GM19395 (cell line): ENCODE measurements around the gene ADCY3.

ENCODE experiments used
- ATAC-seq: cut with Tn5 transposase; IDR thresholded peaks from one replicate; pipeline ENCODE4 v1.9.1; 2021; ENCODE audit warnings: mild to moderate bottlenecking, moderate library complexity; ENCODE audit not compliant: unreplicated experiment

ADCY3 gene

DNA sequence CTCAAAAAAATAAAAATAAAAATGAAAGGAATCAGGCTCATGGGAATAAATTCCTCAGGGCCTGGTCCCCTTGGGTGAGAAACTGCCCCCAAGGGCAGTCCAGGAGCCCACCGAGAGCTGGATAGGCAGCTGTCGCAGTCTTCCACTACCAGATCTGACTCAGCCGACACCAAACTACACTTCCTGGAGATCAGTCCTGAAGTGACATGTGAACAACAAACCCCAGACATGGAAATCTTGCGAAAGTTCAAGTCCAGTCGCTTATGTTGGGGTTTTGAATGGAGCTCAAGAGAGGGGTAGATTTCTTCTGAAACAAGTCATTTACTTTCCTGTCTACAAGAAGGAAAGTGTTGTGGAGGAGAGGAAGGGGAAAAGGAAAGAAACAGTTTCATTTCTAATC, 12.9 kb downstream of the ADCY3 start:
- ATAC-seq, result no peak

DNA sequence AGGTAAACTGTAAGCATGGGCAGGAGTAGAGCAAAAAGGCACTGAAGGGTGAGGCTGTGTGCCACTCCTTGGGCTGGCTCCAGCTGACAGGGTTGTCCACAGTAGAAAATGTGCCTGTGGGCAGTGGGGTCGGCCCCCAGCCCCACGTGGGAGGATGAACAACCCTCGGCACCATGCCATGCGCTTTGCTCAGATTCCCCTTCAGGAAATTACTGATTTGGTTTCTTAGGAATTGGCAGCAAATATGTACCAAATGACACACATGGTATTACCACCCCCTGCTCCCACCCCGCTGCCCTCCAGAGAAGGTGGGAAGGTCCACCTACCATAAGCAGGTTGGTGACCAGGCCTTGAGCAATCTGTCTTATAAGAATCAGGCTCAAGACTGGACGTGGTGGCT, 13.6 kb downstream of the ADCY3 start:
- no peak for ATAC-seq

DNA sequence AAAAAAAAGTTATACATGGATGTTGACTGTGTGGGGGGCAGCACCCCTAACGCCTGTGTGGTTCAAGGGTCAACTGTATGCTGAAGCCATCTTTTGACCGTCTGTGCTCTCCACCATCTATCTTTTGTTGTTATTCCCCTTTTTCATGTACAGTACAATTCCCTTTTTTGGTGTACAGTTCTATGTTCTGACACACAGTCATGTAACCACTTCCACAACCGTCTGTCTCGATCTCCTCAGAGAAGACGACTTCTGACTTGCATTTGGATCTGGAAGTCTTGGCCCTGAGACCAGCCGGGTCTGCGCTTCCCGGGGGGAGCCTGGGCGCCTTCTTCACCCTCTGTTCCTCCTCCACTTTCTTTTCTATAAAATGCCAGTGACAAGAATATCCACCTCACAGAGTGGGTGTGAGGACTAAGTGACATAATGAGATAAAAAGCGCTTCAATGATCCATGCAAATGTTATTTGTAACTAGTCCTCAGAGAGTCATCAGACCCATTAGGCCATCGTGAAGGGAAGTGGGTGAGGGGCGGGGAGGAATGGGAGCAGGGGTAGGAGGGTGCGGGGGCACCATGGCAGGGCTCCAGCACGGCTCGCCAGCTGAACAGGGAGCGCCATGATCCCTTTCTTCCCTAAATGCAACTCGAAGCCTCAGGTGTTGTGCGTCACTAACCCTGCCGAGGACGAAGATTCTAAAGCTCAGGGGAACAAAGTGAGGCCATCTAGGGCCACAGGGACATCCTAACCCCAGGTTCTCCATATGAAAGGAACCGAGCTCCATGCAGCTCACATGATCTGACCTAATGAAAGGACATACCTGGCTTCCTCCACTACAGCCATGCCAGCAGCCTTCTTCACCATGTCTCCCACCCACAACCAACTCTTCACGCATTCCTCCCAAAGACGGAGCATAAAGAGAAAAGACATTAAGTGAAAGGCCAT, 16.6 kb downstream of the ADCY3 start:
- ATAC-seq, result no peak

DNA sequence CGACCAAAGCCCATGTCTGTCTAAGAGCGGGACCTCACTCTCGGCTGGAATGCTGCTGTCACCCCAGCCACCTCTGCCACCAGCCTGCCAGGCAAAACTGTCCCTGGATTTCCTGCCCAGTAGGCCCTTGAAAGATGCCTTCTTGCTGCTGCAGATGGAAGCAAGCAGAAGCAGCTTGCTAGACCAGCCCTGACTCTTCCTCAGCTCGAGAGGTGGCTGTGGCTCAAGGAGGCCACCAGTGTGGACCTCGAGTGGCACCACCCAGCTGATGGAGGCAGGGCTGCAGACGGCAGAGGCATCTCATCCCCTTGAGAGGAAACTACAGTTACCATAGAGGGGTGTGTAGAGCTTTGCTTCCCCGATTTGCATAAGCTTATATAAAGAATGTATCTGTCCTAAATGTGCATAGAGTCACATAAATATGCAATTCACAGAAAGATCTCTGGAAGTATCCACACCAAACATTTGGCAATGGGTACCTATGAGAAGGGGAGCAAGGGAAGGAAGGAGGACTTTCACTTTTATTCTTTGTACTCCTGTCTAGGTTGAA, 20.6 kb downstream of the ADCY3 start:
- no peak for ATAC-seq

DNA sequence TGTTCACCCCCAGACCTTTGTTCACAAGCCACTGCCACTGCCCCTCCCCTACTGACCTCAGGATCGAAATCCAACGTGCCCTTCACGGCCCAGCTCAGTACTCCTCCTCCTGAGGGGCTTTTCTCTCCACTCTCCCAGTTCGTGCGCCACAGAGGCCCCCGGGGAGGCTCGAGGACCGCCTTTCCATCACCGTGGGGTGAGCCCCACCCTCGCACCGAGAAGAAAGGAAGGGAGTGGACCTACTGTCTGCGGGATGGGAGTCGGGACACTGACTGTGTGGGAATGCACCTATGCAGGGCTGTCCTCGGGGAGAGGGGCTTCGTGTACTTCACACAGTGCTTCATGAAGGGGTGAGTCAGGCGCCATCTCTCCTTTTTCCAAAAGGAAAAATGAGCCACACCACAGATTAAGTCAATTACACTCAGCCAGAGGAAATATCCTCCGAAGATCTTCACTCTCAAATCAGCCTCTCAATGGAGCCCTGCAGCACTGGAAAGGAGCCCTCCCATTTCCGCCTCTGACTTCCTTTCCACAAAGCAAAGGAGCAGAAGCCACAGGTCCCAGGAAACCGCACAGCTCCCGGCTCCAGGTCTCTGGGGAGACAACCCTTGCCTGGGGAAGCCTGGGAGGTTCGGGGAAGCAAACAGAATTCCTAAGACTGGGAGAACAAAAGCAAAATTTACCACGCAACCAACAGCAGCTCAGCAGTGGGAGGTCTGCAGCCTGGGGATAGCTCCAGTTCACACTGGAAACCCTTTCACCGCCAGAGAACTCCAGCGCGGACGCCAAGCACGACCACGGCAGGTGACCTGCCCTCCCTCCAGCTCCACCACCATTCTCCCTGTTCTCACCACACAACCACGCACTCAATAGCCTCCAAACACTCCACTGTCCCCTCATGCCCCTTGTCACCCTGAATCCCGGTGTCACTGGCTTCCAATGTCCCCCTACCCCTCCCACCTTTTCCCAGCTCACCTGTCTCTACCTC, 21.6 kb downstream of the ADCY3 start:
- no peak for ATAC-seq

DNA sequence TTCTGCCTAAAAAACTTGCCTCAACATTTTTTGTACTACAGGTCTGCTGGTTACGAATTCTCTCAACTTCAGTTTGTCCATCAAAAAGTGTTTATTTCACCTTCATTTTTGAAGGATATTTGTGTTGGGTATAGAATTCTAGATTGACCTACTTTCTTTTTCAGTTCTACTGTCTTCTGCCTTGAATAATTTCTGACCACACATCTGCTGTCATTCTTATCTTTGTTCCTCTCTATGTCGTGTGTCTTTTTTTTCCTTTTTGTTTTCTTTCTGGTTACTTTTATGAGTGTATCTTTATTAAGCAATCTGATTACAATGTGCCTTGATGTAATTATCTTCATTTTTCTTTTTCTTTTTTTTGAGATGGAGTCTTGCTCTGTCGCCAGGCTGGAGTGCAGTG, 25.3 kb downstream of the ADCY3 start:
- ATAC-seq, result no peak

DNA sequence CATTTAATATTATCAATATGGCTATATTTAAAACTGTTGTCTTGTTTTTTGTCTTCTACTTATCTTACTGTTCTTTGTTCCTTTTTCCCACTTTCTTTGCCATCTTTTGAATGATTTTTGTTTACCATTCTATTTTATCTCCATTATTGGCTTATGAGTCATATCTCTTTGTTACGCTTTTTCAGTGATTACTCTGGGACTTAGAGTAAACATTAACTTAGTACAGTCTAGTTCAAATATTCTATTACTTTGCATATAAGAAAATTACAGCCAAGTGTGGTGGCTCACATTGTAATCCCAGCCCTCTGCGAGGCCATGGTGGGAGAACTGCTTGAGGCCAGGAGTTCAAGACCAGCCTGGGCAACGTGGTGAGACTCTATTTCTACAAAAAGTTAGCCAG, 26.1 kb downstream of the ADCY3 start:
- no peak for ATAC-seq

DNA sequence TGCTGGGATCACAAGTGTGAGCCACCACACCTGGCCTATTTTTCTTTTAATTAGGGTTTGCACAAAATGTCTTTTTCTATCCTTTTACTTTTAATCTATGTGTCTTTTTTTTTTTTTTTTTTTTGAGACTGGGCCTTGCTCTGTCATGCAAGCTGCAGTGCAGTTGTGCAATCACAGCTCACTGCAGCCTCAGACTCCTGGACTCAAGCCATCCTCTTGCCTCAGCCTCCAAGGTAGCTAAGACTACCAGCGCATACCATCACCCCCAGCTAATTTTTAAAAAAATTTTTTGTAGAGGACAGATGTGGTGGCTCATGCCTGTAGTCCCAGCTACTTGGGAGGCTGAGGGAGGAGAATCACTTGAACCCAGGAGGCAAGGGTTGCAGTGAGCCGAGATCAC, 27.1 kb downstream of the ADCY3 start:
- no peak for ATAC-seq

DNA sequence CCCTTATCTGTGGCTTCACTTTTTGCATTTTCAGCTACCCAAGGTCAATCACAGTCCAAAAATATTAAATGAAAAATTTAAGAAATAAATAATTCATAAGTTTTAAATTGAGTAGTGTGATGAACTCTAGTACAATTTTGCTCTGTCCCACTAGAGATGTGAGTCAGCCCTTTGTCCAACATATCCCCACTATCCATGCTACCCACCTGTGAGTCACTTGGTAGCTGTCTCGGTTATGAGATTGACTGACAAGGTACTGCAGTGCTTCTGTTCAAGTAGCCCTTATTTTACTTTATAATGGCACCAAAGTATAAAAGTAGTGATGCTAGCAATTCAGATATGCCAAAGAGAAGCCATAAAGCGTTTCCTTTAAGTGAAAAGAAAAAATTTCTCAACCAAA, 28.8 kb downstream of the ADCY3 start:
- ATAC-seq, result no peak

DNA sequence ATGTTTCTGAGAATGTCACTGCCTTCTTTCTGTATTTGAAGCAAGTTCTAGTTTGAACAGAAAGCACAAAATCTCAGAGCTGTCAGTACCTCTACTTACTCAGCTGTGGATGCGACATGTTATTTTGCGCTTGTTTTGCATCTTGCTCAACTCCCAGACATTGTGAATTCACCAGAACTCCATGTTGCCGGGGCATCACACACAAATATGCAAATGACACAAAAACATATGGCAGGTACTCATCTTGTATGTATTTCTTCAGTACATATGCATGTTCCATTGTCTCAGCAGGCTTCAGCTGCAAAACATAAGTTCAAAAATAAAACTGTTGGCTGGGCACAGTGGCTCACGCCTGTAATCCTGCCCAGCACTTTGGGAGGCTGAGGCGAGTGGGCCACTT, 30.8 kb downstream of the ADCY3 start:
- no peak for ATAC-seq

DNA sequence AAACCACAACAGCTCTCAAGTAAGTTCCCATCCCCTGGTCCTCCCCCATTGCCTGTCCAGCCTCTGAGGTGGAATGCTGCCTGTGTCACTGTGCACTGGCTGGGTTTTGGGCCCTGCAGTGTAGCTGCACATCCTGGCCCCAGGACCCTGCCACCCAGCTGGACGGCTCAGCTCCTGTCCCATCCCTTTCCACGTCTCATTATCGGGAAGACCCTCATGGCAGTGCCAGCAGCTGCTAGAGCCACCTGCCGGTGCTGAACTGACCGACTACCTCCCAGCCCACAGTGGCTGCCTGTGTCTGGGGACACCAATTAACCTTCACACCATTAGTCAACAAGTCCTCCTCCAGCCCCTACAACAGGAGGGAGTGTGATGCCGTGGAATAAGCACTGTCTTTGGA, 31.9 kb downstream of the ADCY3 start:
- no peak for ATAC-seq

DNA sequence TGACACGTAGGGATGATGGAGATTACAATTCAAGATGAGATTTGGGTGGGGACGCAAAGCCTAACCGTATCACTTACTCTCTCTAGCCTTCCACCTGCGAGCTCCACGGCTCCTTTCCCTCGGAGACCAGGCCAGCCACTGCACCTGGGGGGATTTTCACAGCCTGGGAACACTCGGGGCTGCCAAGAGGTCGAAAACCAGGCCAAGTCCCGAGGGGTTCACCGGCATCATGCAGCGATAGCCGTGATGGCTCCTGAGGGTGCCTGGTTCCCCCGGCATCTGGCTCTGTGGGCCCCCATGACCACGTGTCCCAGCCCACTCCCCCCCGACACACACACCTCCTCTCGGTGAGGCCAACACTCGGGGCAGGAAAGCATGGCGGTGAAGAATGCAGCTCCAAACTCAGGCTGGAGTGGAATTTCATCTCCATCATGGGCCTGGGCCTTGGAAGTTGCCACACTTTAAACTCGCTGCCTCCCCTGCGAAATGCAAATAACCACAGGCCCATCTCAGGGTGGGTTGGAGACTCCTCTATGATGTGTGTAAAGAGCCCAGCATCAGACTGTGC, 32.6 kb downstream of the ADCY3 start:
- ATAC-seq, result no peak

DNA sequence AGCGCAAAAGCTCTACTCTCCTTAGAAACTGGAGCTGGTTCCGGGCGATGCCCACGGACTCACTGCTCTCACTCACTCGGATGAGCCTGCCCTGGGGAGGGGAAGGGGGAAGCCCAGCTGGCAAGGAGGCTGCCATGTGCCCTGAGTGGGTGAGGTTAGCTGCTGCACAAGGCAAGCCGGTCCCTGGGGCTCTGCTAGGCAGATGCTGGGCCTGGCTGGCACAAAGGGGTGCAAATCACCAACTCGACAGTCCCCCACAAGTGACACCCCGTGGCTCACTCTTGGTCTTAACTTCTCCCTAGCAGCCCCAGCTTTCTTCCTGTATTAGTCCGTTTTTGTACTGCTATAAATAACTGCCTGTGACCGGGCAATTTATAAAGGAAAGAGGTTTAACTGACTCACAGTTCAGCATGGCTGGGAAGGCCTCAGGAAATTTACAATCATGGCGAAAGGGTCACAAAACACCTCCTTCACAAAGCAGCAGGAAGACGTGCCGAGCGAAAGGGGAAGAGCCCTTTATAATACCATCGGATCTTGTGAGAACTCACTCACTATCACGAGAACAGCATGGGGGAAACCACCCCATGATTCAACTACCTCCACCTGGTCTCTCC, 33.2 kb downstream of the ADCY3 start:
- no peak for ATAC-seq

DNA sequence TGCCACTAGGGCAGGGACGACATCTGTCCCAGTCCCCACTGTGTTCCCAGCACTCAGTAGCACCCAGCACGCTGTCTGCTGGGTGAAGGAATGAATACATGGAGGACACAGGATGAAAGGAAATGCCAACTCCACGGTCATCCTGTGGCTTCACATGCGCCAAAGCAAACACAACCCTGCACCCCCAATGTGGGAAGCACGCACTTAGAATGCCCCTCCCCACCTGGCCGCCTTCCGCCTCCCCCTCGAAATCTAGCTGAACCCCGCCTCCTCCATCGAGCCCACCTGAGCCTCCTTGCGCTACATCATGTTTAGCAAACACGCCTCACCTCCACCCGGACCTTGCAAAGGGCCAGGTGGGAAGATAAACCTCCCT, 33.9 kb downstream of the ADCY3 start:
- no peak for ATAC-seq

DNA sequence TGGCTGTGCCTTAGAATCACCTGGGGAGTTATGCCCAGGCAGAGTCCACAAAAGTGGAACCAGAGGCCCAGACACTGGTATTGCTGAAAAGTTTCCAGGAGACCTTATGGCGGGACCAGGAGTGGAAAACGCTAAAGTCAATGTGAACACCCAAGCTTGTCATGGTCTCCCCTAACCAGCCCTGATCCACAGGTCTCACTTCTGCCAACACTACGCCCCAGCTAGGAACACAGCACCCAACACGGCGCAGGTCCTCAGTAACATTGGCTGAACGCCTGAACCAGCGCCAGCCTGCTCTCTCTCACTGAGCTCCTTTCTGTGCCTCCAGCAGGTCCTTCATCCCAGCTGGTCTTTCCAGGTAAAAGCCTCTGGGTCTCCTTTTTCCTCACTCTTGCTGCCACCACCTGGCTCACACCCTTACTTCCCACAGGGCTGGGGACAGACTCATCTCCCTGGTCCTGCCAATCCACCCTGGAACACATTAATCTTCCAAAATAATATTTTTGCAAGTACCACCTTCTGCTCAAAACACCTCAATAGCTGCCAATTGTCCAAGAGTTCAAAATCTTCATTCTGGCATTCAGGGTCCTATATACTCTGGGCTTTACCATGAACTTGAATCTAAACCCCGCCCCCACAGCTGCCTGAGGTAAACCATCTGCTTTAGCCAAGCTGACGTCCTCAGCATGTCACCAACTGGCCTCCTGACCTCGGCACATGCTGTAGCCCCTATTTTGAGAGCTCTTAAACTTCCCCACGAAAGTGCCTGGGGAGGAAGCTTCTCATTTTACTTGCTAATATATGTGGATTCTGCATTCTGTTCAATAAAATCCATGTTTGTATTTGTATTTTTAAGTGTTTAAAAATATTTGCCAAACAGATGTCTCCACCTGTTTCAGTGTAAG, 34.6 kb downstream of the ADCY3 start:
- no peak for ATAC-seq

DNA sequence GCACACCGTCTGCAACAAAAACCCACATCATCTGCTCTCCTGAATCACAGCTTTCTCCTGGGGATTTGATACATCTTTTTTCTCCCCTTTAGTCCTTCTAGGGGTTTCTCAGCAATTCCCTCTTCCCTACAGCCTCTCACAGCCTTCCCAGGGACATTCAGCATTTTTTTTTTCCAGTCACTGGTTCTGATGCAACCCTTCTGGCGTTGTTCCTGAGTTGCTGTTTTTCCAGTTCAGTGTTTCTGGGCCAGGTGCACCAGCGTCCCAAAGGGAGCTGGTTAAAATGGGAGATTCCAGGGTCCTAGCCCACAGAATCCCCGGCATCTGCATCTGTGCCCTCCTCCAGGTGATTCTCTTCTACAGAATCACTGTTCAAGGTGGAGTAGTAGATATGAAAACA, 36.1 kb downstream of the ADCY3 start:
- no peak for ATAC-seq

DNA sequence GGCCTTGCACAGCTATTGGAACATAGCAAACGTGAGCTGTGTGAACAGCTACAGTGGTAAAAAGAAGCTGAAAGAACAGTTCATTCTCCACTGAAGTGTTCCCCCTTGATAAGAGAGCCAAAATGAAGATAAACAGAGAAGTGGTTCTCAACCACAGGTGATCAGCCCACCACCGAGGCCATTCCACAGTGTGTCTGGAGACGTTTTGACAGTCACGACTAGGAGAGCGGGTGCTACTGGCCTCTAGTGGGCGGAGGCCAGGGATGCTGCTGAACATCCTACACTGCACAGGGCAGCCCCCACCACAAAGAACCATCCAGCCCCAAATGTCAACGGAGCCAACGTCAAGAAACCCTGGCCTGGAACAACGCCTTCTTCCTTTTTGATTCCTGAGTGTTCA, 38.4 kb downstream of the ADCY3 start:
- no peak for ATAC-seq

DNA sequence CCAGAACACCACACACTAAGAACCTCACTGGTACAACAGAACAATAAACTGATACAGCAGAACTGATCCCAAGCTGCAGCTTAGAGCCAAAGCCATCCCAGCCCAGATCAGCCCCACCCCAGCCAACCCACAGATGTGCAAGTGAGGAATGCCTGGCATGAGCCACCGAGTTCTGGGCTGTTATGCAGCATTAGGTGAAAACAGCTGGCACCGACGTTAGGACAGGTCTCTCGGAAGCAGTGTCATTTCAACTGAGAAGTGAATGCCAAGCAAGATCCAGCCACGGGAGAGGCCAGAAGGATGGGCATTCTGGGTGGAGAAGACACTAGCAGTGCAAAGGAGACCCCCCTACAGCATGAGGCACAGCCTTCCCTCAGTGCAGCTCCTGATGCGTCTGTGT, 38.9 kb downstream of the ADCY3 start:
- no peak for ATAC-seq

DNA sequence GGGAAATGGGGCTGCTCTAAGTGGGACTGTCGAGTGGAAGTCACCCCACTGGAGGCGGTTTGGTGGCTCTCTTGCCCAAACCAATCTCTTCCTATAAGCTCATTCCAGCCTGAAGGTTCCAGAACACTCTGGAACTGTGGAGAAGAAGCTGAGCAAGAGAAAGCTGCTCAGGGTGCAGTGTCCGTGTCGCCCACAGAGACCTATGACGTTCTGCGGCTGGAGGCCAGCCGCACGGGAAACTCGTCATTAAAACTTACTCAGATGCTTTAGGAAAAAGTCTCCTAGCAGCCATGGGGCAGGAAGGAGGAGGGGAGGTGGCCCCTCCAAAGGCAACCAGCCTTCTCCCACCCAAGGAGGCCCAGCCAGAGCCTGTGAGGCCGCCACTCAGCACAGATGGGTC, 41.7 kb downstream of the ADCY3 start:
- ATAC-seq, result no peak

DNA sequence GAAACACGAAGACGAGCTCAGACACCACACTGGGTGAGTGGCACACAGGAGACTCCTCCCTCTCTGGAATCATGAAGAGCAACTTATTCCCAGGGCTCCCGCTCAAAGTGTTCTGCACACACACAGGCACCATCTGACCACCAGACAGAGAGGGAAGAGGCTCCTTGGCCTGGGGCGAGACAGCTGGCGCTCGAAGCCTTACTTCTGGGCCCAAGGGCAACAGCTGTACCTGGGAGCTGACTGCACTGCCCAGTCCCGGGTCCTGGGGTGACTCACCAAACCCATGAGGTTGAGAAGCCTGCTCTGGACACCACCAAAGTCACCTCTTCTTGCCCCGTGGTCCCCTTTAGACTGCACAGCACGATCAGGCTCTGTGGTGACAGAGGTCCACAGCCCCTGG, 42.4 kb downstream of the ADCY3 start:
- ATAC-seq, result no peak
